GM21717 (cell line): Measurements from ENCODE around the gene CD207.
A peak's percentile ranks its signal among the peaks of the same experiment; 100 is the strongest.
"Not testable (repeated sequence)": the region's sequence is repeated elsewhere in the genome, so short reads cannot be mapped to it uniquely, and the experiment has no call there.

Experiments
- ATAC-seq: cut with Tn5 transposase; IDR thresholded peaks from one replicate; pipeline ENCODE4 v1.9.1; 2021; ENCODE audit warnings: mild to moderate bottlenecking, moderate library complexity; ENCODE audit not compliant: unreplicated experiment

Gene CD207

DNA sequence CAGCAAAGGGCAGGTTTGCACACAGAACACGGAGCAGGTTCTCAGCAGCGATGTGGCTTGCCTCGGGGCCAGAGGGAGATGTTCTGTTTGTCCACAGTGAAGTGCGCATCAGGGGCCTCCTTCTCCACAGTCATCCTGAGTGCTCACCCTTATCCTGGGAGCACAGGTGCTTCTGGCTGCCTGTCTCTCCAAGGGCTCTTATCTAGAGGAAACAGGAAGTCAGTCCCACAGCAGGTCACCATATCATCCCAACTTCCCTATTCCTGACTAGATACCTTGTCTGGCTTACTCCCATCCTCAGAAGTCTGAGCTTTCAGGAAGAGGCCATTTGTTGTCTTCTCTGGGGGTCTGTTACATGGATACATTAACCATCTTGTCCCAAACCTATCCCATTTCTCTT is at the start of gene CD207:
Gene CD207, minus strand, starts transcription at position 174 of the 400 bp plus-strand sequence. Its CDS starts 40 bp downstream, at position 134.
- ATAC-seq = no peak

DNA sequence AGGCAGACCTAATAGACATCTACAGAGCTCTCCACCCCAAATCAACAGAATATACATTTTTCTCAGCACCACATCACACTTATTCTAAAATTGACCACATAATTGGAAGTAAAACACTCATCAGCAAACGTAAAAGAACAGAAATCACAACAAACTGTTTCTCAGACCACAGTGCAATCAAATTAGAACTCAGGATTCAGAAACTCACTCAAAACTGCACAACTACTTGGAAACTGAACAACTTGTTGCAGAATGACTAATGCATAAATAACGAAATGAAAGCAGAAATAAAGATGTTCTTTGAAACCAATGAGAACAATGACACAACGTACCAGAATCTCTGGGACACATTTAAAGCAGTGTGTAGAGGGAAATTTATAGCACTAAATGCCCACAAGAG is 42.9 kb upstream of the CD207 start:
- ATAC-seq = not testable (repeated sequence)

DNA sequence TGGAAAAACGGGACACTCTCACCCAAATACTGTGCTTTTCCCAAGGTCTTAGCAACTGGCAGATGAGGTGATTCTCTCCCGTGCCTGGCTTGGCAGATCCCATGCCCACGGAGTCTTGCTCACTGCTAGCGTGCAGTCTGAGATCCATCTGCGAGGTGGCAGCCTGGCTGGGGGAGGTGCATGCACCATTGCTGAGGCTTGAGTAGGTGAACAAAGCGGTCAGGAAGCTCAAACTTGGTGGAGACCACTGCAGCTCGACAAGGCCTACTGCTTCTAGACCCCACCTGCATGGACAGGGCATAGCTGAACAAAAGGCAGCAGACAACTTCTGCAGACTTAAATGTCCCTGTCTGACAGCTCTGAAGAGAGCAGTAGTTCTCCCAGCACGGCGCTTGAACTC is 40.5 kb upstream of the CD207 start:
- ATAC-seq = not testable (repeated sequence)

DNA sequence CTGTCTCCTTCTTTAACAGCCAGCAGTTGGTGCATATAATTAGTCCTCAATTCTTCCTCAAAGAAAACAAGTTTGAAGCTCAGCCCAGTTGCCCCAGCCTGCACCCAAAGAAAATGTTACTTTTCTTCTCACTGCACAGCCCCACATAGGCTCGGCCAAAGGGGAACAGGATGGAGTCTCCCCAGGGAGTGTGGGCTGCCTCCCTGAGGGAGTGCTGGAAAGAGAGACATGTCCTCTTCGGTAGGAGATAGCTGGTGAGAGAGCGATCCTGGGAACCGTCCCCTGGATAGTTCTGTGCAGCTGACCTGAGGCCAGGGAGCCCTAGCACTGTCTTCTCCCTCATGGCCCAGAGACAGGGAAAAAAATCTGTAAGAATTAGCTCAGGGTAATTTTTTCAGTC is 37.9 kb upstream of the CD207 start:
- ATAC-seq = no peak

DNA sequence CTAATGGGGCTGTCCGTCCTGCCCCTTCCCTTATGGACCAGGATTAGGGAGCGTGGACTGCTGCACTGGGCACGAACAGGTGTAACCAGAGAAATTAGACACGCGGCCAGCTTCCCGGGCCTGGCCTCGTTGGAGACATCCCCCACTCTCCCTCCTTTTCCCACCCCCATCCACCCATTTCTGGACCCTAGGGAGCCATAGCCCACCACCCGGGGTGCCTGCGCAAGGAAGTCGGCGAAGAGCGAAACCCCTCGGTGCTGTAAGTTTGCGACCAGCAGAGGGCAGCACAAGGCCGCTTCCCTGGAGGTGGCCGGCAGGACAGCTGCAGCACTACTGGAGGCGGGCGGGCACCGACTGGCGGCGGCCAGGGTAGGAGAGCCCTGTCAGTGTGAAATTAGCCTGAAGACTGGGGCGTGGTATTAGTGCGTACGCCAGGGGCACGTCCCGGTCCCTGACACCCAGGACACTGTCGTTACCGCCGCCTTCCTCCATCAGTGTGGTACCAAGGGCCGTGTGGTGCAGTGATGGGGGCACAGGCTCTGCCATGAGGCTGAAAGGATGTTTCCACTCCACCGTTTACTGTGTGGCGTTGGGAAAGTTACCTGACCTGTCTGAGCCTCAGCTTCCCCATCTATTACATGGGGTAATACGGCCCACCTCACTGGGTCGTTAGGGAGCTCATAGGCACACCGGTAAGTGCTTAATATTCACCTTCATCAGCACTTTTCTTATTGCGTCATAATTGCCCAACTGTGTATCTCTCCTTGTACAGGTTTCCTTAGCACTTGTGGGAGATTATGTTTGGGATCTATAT is 36.0 kb upstream of the CD207 start:
- peak; percentile 76 for ATAC-seq

DNA sequence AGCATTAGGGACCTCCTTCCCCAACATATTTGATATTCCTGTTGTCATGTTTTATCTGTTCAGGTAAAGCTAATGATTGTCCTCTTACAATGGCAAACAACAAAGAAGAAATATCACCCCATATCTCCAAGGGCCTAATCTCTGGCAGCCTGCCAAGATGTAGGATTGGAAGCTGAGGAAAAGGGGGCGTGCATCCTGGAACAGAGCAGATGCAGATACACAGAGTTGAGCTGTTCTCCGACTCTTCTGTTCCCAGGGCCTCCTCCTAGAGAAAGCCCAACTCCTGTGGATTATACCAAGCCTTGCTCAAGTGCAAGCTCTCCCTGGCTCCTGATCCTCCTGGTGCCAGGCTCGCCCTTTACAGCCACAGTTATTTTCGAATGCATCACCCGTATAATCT is 35.2 kb upstream of the CD207 start:
- no peak for ATAC-seq

DNA sequence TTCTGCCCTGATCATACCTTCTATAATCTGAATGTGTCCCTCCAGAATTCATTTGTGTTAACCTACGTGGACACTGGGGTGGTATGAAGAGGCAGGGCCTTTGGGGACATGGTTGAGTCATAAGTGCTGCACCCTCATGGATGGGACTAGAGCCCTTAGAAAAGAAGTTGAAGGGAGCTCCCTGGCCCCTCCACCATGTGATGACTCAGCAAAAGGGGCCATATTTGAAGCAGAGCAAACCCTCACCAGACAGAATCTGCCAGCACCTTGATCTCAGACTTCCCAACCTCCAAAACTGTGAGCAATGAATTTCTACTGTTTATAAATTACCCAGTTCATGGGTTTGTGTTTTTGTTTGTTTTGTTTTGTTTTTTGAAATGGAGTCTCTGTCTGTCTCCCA is 33.4 kb upstream of the CD207 start:
- ATAC-seq = no peak

DNA sequence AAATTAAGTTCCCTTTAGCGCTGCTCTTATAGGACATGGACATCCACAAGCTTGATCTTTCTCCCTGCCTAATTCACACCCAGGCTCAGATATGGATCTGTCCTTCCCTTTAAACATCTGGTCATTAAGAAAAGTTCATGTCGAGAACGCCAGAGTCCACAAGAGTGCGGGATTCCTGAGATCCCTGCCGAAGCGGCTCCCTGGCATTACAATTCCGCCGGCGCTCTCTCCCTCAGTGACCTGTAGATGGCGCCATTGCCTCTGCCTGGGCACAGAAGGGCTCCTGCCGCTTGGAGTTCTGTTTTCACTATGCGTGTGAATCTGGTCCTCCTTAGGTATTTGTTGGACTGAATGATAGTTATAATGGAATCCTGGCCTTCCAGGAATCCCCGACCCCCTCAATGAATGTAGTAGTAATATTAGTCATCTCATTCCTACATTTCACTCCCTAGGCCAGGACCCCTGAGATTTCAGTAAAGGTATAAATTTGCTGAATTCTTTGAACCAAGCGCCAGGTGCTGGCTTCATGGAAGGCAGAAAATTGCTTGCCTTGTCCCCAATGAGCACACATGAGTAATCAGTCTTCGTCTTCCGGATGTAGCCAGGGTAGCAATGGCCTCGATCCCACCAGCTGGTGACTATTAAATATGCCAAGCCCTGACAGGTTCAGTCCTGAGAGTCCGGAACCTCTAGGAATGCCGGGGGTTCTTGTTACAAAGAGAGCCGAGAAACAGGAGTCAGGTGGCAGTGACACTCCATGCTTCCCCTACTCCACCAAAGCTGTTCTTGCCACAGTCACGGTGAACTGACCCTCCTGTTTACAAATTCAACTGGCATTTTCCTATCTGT is 26.4 kb upstream of the CD207 start:
- peak; percentile 56 for ATAC-seq

DNA sequence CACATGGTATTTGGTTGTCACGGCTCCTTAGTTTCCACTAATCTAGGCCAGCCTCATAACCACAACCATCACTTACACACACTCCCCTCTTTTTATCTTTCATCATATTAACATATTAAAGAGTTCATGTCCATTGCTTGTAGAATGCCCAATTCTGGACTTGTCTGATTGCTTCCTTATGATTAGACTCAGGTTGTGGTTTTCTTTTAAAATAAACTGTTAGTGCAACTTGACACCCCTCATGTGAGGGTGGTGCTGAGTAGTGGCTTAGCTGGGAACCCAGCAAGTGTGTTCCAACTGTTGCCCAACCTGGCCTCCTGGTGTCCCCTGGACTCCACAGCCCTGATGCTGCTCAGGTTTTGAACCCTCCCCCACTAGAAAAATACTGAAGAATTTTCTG is 20.1 kb upstream of the CD207 start:
- ATAC-seq = no peak

DNA sequence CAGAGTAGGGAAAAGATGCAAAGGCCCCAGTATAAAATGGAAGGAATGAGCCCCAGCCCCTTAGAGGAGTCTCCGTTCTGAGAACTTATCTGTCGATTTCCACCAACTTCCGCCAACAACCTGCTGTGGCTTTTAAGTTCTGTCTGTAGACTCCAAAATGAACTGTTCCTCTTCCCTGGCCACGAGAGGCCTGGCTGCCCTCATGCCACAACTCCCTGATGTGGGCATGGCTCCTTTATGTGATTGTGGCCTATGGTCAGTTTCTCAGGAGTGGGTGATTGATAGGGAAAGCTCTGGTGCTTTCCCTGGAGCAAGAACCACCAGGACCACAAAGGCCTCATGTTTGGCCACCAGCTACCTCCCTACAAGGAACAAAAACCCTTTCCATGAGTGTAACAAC is 18.8 kb upstream of the CD207 start:
- no peak for ATAC-seq

DNA sequence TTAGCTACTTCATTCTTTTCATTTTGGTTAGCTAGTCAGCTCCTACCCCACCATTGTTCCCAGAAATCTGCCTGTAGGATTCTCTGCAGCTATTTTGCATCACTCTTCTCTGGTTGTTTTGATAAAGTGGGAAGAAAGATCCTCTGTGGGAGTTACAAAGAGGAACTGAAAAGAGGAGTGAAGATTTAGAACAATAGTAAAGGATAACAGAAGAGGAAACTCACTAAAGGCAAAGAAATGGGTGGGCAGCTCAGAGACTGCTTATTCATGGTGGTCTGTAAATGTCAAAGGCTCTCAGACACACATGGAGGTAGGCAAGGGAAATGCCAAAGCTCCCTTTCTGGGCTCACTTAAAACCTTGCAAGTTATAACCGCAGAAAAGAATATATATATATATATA is 17.2 kb upstream of the CD207 start:
- no peak for ATAC-seq

DNA sequence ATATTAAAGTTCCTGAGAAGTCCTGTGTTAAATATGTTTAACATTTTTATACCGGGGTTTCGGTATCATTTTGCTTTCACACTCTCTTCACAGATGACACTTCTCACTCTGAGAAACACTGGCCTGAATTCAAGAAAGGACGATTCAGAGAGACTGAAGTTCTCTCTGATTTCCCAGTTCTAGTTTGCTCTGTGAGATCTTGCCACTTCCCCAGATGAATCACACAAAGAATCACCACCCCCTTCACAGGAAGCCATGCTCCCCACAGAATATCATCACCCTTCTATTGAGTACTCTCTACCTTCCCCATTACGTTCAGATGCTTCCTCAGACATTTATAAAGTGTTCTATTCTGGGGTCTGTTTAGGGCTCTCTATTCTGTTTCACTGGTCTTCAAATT is 16.1 kb upstream of the CD207 start:
- no peak for ATAC-seq

DNA sequence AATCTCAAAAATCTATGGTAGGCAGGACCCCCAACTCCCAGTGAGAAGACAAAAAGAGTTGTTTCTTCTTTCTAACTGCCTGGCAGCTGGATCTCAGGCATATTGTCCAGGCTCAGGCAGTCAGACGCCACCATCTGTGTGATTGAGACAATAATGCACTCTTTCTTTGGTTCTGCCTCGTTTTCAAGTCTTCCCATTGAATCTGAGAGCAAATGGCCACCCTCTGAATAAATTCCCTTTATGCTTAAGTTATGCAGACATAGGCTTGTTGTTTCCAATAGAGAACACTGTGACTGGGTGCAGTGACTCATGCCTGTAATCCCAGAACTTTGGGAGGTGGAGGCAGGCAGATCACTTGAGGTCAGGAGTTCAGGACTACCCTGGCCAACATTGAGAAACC is 15.3 kb upstream of the CD207 start:
- no peak for ATAC-seq

DNA sequence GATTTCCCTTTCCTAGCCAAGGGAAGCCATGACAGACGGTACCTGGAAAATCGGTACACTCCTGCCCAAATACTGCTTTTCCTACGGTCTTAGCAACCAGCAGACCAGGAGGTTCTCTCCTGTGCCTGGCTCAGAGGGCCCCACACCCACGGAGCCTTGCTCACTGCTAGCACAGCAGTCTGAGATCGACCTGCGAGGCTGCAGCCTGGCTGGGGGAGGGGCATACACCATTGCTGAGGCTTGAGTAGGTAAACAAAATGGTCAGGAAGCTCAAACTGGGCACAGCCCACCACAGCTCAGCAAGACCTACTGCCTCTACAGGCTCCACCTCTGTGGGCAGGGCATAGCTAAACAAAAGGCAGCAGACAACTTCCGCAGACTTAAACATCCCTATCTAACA is 6.8 kb upstream of the CD207 start:
- ATAC-seq = no peak

DNA sequence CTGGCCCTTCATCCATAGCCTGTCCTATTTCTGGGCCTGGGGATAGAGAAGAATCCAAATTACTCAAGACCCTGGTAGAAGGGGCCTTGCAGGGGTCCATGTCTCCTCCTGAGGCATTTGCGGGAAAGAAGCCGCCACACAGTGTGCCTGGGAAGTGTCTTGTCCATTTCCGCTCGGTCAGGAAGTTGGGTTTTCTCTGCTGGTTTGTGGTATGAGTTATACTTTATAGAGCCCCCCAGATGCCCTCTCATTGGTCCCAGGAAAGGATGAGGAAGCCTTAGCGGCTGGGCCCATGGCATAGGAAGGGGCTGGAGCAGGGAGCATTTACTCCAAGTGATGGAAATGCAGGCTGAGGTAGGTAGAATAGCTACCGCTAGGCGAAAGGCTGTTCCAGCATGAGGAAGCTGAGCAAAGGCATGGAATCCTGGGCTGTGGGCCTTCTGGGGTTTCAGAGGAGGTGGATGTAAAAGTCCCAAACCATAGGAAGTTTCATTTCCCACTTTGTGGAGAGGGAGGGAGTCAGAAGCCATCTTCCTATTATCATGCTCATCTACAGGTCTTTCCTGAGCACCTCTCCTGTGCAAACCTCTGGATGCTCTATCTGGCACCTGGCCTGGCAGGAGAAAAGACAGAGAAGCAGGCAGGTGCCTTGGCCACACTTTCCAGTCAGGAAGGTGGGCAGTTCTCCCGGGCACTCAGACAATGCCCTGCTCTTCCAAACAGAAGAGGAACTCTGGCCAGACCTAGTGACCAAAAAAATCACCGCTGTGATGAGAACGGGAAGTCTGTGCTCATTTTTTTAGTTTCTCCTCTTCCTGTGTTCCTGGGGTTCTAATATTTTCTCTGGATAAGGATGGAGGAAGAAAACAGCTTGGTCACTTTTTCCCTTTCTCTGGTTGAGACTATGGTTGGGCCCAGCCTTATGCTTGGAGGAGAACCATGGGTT is 2.6 kb upstream of the CD207 start:
- no peak for ATAC-seq

DNA sequence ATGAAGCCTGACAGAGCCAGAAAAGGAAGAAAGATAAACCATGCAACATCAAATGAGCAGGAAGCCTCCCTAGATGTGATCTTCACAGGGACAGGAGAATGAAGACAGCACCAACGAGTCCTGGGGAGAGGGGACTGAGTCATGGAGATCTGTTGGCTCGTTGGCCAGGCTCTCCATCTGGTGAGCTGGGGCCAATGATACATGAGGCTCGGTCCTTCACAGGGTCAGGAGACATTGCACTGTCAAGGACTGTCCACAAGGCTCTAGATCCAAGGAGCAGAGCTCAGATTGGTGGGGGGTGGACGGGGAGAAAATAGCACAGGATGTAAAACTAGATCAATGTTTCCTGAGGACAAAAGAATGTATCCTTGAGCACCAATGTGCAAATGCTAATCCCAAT is 735 bp downstream of the CD207 start:
- ATAC-seq = no peak

DNA sequence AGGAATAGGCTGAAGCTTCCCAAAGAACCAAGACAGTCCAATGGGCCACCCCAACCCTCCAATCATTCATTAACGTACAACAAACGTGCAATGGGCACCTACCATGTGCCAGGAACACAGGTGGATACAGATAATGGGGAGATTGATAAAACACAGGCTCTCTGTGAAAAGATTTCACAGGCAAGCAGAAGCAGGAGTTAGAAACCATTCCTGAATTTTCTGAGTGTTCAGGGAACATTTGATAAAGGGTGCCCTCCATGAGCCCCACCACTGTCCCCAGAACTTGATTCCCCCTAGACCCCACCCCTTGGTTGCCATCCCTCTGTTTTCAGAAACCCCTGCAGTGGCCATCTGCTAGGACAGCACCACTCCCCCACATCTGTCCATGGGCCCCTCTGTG is 1.5 kb downstream of the CD207 start:
- no peak for ATAC-seq

DNA sequence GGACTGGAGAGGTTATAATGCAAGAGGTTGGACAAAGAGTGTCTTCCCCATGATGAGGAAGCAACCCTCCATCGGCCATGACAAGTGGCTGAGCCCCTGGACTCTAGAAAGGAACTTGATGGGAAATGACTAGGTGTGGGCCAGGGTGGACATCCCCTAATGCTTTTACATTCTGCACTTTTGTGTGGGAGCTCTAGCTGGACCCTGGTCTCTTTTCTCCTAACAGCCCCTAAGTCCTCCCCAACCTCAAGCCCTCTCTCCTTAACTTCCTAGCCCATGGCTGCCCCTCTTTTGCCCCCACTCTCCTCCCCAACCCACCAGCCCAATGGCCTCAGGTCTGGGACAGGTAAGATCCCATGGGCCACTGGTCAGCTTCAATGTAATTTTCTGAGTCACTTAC is 2.4 kb downstream of the CD207 start:
- no peak for ATAC-seq

DNA sequence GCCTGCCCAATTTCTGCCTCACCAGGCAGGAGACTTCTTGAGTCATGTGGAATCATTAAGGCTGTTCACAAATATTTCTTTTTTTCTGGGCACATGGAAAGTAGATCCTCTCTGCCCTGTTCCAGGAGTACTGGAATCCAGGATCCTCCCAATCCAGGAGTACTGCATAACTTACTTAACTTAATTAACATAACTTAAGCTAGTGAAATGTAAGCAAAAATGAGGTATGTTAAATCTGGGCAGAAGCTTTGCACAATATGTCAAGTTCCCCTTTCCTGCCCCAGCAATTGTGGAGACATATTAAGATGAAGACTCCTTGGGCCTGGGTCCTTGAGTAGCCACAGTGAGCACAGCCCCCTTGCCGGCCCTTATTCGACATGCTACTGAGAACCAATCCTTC is 3.2 kb downstream of the CD207 start:
- ATAC-seq = no peak

DNA sequence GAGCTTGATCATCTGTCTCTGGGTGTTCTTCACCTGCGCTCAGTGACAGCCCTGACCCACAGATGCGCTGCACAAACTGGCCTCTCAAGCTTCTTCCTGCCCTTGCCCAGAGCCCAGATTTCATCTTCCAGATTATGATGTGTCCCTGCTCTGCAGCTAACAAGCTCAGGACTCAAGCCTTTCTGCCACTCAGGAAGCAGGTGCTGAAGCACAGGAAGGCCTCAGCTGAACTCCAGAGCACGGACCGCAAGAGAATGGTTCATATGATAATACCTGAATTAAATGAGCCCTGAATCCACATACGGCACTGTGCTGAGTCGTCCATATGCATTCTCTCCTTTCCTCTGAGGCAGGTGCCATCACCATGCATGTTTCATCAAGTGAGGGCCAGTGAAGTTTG is 3.8 kb downstream of the CD207 start:
- no peak for ATAC-seq

DNA sequence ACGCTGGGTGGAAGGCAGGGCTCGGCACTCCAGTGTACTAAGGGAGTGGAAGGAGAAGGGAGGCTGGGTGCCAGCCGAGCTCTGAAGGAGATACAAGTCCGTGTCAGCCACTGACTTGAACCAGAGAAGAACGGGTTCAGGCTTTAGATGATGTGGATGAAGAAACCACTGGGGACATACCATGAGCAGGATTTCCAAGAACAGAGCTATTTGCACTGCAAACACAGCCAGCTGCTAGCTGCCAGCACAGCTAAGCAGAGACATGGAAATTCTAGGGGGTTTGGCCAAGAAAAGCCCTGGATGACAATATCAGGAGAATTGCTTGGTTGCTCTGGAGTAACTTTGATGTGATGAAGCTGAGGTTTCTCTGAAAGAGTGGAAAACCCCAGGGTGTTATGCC is 5.2 kb downstream of the CD207 start:
- ATAC-seq = no peak
